Inferior parietal cortex (tissue), 1 donor: ENCODE measurements around the gene LRIG3.
"Not testable (repeated sequence)": the region's sequence is repeated elsewhere in the genome, so short reads cannot be mapped to it uniquely, and the experiment has no call there.

Experiments
- DNase-seq: peaks from one replicate; pipeline ENCODE4 v3.0.0-alpha.2; 2016; ENCODE audit errors: extremely low spot score

Gene LRIG3

DNA sequence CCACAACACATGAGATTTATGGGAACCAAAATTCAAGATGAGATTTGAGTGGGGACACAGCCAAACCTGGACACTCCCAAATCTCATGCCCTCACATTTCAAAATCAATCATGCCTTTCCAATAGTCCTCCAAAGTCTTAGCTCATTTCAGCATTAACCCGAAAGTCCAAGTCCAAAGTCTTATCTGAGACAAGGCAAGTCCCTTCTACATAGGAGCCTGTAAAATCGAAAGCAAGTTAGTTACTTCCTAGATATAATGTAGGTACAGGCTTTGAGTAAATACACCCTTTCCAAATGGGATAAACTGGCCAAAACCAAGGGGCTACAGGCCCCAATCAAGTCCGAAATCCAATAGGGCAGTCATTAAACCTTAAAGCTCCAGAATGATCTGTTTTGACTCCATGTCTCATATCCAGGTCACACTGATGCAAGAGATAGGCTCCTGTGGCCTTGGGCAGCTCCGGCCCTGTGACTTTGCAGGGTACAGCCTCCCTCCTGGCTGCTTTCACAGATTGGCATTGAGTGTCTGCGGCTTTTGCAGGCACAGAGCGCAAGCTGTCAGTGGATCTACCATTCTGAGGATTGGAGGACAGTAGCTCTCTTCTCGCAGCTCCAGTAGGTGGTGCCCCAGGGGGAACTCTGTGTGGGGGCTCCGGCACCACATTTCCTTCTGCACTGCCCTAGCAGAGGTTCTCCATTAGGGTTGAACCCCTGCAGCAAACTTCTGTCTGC, 60.1 kb downstream of the LRIG3 start:
- DNase-seq, result no peak

- DNase-seq, result no peak
Observed at GRCh38 chr12:58858030-58858429, 62.3 kb downstream of the LRIG3 start.

DNA sequence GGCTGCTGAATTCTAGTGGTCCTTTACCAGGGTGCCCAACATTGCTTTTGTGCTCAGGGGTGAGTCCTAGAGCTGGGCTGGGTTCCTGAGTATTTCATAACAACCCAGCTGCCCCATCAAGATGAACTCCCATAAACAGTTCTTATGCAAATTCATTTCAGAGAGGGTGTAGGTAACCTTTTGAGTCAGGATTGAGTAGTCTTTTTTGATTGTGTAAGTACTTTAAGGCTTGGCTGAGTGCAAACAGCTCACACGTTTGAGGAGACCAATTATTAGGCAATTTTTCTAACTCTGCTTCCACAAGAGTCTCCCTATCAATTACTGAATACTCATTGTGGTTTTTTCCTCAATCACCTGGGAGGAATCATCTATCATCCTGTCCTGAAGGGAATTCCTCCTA, 63.1 kb downstream of the LRIG3 start:
- DNase-seq, result not testable (repeated sequence)

- not testable (repeated sequence) for DNase-seq
Observed at GRCh38 chr12:58855630-58856029, 64.7 kb downstream of the LRIG3 start.

- DNase-seq, result no peak
Observed at GRCh38 chr12:58850826-58851225, 69.5 kb downstream of the LRIG3 start.

DNA sequence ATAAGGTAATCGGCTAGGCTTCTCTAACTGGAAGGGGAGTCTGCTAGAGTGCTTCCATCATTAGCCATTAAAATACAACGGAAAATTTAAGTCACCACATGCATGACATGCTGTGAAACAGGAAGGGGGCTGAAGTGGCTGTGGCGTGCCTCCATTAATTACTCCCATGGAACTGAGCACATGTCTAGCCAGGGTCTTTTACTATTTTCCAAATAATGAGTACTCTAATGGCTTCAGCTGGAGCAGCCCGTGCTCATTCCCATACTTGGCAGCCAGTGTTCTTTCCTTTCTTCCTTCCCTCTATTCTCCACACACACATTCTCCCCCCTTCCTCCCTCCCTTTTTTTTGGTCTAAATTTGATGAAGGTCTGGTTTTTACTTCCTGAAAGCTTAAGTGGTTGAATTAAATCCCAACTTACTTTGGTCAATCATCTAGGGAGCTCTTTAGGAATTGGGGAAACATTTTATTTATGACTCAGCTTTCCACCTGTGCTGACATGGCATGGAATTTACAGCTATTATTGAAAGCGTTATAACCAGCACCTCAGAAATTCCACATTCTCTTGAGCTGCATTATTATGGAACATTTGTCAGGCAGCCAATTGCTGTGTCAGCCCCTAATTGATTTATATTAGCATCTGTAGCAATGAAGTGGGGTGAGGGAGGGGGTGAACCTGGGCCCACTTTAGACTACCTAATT, 72.3 kb downstream of the LRIG3 start:
- DNase-seq, result no peak

DNA sequence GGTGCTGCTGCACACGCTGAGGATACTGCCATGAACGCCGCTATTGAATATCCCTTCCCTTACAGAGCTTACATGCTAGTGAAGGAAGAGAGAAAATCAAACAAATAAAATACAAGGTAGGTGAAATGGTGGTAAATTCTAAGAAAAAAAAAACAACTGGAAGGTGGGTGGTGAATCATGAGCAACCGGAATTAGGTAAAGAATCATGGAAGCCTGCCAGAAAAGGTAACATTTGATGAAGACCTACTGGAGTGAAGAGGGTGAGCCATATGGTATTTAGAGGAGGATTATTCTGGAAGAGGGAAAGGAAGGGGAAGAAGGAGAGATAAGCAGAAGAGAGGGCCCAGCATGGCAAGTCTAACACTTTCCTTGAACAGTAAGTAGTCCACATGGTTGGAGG, 76.1 kb downstream of the LRIG3 start:
- DNase-seq, result no peak

DNA sequence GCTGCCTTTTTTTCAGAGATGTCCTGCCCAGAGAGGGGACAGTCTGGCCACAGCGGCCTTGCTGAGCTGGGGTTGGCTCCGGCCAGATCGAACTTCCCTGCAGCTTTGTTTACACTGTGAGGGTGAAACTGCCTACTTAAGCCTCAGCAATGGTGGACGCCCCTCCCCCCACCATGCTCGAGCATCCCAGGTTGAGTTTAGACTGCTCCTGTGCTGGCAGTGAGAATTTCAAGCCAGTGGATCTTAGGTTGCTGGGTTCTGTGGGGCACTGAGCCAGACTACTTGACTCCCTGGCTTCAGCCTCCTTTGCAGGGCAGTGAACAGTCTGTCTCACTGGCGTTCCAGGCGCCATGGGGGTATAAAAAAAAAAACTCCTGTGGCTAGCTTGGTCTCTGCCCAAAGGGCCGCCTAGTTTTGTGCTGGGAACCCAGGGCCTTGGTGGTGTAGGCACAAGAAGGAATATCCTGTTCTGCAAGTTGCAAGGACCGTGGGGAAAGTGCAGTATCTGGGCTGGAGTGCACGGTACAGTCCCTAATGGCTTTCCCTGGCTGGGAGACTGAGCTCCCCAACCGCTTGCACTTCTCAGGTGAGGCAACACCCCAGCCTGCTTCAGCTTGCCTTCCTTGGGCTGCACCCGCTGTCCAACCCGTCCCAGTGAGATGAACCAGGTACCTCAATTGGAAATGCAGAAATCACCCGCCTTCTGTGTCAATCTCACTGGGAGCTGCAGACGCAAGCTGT, 79.1 kb downstream of the LRIG3 start:
- no peak for DNase-seq

DNA sequence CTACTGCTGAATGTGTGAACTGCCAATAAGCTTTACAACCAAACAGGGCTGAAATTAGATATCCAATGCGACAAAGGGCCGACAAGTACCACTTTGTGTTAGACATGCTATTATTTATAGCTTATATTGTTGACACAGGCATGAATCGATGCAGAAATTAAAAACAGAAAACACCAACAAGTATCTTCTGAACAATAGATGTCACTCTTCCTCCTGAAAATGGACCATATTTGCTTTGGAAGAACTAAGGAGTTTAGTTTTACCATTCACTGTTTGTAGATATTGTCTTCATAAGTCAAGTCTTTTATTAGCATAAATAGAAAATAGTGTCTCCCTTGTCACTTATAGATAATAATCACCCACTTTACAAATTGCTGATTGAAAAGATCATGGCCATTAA, 86.5 kb downstream of the LRIG3 start:
- peak; percentile 21 for DNase-seq

GRCh38 chr12:58832920-58833319, 87.4 kb downstream of the LRIG3 start:
- DNase-seq, result no peak
